Muscle layer of colon (tissue), 2 donors: ENCODE results near the gene SYT6.

ENCODE experiments used
- H3K27ac ChIP-seq: one replicate; pipeline ENCODE4 v1.7.0; 2013; ENCODE audit warnings: low read depth, mild to moderate bottlenecking, low read length, moderate library complexity
- H3K27me3 ChIP-seq, 2 donors: one replicate each; pipeline ENCODE4 v1.7.0; 2013; ENCODE audit warnings: low read length in 2 of 2, mild to moderate bottlenecking in 2 of 2; ENCODE audit not compliant: insufficient read depth in 2 of 2, control insufficient read depth in 1 of 2
- H3K36me3 ChIP-seq: one replicate; pipeline ENCODE4 v1.7.0; 2013; ENCODE audit warnings: mild to moderate bottlenecking, low read length; ENCODE audit not compliant: insufficient read depth
- H3K4me1 ChIP-seq: one replicate; pipeline ENCODE4 v1.7.0; 2013; ENCODE audit warnings: mild to moderate bottlenecking, low read length; ENCODE audit not compliant: insufficient read depth
- H3K4me3 ChIP-seq, 2 donors: one replicate each; pipeline ENCODE4 v1.7.0; 2013; ENCODE audit warnings: low read length in 2 of 2, low read depth in 1 of 2, mild to moderate bottlenecking in 1 of 2, moderate library complexity in 1 of 2
- H3K9ac ChIP-seq: one replicate; pipeline ENCODE4 v1.7.0; 2013; ENCODE audit warnings: low read length
- H3K9me3 ChIP-seq: one replicate; pipeline ENCODE4 v1.7.0; 2013; ENCODE audit warnings: mild to moderate bottlenecking, low read length
- donor health status: abdominal sarcoma.
- donor health status: Adenocarcinoma of cecum.

The SYT6 gene

DNA sequence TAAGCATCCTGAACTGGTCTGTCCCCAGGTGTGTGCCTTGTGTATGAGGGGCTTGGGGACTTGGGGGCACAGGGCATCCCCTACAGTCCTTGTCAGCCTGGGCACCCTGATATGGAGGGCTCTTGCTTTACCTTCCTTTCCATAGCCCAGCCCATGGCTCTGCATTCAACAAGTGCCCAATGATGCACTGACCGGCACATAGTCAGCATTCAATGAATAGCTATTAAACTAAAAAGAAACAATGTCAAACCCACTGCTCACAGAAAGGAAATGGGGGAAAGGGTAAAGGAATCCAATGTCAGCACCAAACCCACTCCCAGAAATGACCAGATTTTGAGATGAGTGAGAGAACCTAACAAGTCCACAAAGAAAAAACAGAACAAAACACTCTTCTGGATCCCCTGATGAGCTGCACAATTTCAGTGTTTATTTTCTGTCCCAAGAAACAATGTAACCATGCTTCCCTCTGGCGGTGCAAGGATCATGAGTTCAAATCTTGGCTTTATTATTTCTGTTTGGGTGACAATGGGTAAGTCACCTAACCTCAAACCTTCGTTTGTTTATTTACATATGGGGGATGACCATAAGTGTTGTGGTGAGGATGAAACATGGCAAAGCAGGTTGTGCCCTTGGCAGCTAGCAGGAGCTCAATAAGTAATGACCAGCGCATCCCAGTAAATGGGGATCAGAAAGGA lies 22.0 kb downstream of the SYT6 start:
- Histone ChIP-seq H3K4me3 (no peak overlapping the region), H3K36me3 (no peaks in the 10 kb centered on the region), H3K27ac (no peak overlapping the region), H3K4me1 (no peaks in the 10 kb centered on the region), H3K27me3 (no peaks in the 10 kb centered on the region), H3K9me3 (no peaks in the 10 kb centered on the region), H3K9ac (no peak overlapping the region)

DNA sequence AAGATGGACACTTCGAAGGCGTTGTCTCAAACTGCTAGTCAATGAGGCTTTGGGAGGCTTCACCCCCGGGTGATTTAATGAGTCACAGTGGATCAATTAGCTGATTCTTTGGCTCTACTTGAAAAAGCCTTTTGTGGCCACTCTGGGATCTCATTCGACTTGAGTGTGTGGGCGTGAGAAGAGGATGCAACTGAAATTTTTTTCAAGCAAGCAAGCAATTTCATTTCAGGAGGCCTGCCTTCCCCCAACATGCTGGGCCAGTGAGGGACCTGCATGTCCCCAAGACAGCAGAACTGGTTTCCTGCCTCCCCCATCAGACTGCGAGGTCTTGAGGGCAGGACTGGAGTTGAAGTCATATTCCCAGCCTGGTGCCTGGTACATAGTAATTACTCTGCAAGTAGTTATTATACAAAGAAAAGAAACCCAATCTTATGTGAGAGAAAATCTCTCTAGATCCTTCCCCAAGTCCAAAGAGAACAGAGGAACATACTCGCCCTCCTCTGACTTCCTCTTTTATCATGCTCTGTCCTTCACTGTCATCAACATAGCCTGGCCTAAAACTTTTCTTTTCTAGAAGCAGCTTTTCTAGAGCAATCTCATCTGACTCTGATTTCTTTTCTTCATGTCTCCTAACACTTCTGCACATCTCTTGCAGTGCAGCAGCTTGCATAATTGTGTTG lies 22.7 kb downstream of the SYT6 start:
- Histone ChIP-seq H3K36me3 (no peaks in the 10 kb centered on the region), H3K9me3 (no peaks in the 10 kb centered on the region), H3K9ac (no peak overlapping the region), H3K4me1 (no peaks in the 10 kb centered on the region), H3K27ac (no peak overlapping the region), H3K4me3 (no peak overlapping the region), H3K27me3 (no peaks in the 10 kb centered on the region)

DNA sequence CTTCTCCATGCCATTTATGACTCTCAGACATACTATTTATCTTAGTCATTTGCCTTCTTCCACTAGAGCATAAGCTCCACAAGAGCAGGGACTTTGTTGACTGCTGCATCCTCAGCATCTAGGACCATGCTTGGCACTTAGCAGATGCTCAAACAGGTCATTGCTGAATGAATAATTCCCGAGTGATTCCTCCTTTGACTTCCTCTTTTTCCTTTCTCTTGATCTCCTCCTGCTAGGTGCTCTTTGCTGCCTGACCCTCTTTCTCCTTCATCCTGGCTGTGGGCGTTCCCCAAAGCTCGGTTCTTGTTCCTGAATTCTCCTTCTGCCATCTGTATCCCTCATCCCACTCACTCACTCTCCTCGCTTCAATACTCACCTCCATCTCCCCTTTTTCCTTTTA lies 23.5 kb downstream of the SYT6 start:
- Histone ChIP-seq H3K27ac (no peak overlapping the region), H3K27me3 (no peaks in the 10 kb centered on the region), H3K4me3 (no peak overlapping the region), H3K36me3 (no peaks in the 10 kb centered on the region), H3K4me1 (no peaks in the 10 kb centered on the region), H3K9ac (no peak overlapping the region), H3K9me3 (no peaks in the 10 kb centered on the region)

DNA sequence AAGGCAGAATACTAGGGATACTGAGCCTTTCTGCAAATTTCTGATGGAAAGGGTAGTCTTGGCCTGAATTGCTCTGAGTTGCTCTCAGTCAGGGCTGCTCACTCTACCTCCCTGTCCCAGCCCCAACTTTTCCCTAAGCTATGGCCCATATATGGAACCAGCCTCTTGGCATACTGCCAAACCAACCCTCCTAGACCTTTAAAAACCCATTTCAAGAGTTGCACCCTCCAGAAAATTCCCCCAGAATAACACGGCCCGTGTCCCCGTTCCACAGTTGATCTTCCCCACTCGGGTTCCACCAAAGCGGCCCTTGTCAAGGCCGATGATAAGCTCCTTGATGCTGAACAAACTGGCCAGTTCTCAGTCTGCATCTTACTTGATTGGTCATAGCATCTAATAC lies 25.4 kb downstream of the SYT6 start:
- H3K4me1 ChIP-seq, result no peaks in the 10 kb centered on the region
- H3K4me3 ChIP-seq, result no peak overlapping the region
- H3K9me3 ChIP-seq, result no peaks in the 10 kb centered on the region
- H3K27ac ChIP-seq, result no peak overlapping the region
- no peaks in the 10 kb centered on the region for H3K27me3 ChIP-seq
- H3K36me3 ChIP-seq, result no peaks in the 10 kb centered on the region
- H3K9ac ChIP-seq, result no peak overlapping the region

DNA sequence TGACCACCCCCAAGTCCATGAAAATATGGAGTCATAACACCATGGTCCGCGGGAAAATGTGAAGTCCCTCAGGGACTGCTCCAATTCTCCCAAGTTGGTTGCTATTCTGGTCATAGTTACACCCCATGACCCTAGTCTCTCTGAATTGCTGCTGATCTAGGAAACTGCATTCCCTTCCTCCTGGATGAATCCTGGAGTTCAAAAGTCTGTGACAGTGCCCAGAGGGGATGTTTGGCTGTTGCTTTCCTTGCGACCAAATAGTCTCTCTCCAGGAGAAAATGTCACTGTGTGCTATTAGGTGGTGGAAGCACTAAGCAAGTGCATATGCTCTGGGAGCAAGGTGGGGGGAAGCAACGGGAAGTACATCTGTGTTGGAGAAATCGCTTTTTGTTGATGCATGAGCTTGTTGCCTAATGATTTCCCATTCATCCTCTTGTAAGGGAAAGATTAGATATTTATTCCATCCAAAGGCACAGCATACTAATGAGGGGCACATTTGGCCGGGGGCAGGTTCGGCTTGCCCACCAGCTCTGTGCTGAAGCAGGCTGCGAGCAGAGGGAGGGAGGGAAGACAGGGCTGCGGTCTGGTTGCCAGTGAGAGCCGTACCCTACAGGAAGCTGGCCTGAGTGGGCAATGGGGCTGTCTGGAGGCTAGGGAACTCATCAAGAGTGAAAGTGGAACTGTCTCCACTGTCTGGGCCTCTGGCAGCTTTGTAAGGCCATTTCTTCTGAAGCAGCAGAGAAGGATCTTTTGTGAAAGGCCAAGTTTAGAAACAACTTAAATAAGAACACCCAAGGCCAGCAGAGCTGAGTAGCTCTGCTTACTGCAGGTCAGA lies 27.2 kb downstream of the SYT6 start:
- Histone ChIP-seq H3K36me3 (no peaks in the 10 kb centered on the region), H3K4me1 (no peaks in the 10 kb centered on the region), H3K27ac (no peak overlapping the region), H3K4me3 (no peak overlapping the region), H3K9ac (no peak overlapping the region), H3K9me3 (no peaks in the 10 kb centered on the region), H3K27me3 (no peaks in the 10 kb centered on the region)

DNA sequence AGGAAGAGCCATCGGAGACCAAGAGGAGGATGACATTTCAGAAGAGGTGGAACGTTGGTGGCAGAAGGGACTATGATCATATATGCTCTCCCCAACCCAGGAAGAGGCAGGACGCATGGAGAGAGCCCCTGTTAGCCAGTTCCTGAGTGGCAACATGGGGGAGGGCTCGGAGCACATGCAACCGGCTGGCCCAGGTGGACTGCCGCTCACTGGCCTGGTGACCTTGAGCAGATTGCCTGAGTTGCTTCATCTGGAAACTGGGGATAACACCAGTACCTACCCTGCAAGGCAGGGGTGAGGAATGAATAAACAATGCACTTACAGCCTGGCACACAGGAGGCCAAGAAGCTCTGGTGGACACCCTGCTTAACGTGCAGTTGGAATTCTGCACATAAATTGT lies 29.0 kb downstream of the SYT6 start:
- Histone ChIP-seq H3K36me3 (no peaks in the 10 kb centered on the region), H3K9ac (no peak overlapping the region), H3K4me1 (no peaks in the 10 kb centered on the region), H3K27me3 (no peaks in the 10 kb centered on the region), H3K27ac (no peak overlapping the region), H3K9me3 (no peaks in the 10 kb centered on the region), H3K4me3 (no peak overlapping the region)

DNA sequence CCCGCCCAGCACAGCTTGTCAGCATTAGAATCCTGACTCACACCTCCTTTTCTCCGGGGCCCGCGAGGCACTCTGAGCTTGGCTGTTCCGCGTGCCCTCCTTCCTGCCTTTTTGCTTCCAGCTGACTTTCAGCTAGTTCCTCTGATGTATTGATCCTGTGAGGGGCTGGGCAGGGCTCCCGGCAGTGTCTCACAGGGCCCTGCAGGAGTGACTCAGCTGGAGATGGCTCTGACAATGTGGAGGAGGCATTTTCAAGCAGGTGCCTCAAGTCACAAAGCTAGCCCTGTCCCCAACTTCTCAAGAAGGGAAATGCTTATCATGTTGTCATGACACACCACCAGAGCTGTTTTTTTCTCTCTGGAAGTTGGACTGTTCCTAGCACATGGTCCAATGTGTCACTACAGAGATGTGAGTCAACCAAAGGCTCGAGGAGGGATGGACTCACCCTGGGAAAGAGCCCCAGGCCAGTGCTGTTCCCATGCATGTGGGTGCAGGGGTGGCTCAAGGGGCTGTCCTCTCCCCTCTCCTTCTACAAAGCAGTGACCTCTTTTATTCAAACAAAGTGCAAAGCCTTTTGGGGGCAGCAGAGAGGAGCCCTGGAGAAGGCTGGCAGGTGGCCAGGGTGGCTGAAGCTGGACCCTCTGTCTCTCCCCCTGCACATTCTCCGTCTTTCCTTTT lies 30.6 kb downstream of the SYT6 start:
- H3K9me3 ChIP-seq, result no peaks in the 10 kb centered on the region
- H3K36me3 ChIP-seq, result no peaks in the 10 kb centered on the region
- H3K9ac ChIP-seq, result no peak overlapping the region
- no peak overlapping the region for H3K27ac ChIP-seq
- no peak overlapping the region for H3K4me3 ChIP-seq
- H3K4me1 ChIP-seq, result no peaks in the 10 kb centered on the region
- H3K27me3 ChIP-seq, result no peaks in the 10 kb centered on the region

DNA sequence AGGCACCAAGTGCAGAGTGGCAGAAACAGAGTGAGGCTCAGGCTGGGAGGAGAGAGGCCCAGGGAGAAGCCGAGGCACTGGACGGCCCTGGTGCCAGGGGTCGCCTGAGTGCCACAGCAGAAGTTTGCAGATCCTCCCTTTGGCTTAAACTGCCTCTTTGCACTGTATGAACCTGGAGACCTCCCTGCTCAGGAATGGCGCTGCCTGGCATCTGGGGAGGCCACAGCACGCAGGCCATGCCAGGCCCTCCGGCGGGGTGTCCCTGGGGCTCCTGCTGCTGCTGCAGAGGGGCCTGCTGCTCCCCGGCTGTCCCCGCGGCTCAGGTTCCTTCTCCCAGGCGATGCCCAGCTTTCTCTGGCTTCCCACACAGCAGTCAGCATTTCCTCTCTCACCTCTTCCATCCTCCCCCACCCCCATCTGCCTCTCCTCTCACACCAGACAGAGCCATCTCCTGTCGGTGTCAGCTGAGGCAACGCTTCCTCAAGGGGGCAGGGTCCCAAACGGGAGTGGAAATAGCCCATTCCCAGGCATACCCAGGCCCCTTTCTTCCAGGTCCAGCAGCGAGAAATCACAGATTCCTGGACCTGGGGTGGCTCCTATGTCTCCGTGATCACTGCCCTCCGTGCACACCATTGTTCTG lies 35.2 kb downstream of the SYT6 start:
- no peak overlapping the region for H3K27ac ChIP-seq
- H3K27me3 ChIP-seq, result no peaks in the 10 kb centered on the region
- H3K4me3 ChIP-seq, result no peak overlapping the region
- no peaks in the 10 kb centered on the region for H3K36me3 ChIP-seq
- H3K9ac ChIP-seq, result no peak overlapping the region
- H3K9me3 ChIP-seq, result no peaks in the 10 kb centered on the region
- H3K4me1 ChIP-seq, result no peaks in the 10 kb centered on the region

DNA sequence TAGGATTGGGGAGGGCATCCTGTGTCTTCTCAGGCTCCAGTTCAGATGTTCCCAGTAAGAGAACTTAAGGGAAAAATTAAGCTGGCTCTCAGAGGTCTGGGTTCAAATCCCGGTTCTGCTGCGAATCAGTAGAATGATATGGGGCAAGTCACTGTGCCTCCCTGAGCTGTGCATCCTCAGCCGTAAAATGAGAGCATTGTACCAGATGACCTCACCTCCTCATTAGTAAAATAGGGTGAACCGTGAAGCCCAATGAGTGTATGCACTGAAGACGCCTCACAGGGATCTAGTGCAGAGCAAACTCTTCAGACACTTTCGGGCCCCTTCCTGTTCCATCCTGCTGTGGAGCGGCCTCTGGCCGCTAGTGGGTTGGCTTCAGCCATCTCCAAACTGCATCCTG lies 36.0 kb downstream of the SYT6 start:
- Histone ChIP-seq H3K27ac (no peak overlapping the region), H3K4me1 (no peaks in the 10 kb centered on the region), H3K27me3 (no peaks in the 10 kb centered on the region), H3K4me3 (no peak overlapping the region), H3K36me3 (no peaks in the 10 kb centered on the region), H3K9me3 (no peaks in the 10 kb centered on the region), H3K9ac (no peak overlapping the region)

DNA sequence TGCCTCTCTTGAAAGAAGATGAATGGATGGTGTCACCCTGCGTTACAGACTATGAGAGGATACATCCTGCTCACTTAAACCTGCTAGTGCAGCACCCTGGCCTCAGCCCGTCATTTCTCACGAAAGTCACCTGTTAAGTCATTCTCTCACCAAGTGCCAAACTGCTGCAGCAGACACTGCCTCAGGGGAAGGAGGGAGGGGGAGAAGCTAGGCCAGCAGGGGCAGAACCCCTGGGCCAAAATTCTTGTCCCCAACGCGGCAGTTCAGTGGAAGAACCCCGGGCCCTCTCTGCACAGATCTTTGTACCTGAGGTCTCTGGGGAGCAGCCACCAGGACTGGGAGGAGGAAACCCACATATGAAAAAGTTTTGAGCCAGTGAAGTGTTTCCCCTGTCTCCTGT lies 37.6 kb downstream of the SYT6 start:
- Histone ChIP-seq H3K27me3 (no peaks in the 10 kb centered on the region), H3K9me3 (no peaks in the 10 kb centered on the region), H3K36me3 (no peaks in the 10 kb centered on the region), H3K9ac (no peak overlapping the region), H3K4me1 (no peaks in the 10 kb centered on the region), H3K4me3 (no peak overlapping the region), H3K27ac (no peak overlapping the region)
